ENCODE results near the gene BPHL.
"Not testable (repeated sequence)": the region's sequence is repeated elsewhere in the genome, so short reads cannot be mapped to it uniquely, and the experiment has no call there.

Gene BPHL

DNA sequence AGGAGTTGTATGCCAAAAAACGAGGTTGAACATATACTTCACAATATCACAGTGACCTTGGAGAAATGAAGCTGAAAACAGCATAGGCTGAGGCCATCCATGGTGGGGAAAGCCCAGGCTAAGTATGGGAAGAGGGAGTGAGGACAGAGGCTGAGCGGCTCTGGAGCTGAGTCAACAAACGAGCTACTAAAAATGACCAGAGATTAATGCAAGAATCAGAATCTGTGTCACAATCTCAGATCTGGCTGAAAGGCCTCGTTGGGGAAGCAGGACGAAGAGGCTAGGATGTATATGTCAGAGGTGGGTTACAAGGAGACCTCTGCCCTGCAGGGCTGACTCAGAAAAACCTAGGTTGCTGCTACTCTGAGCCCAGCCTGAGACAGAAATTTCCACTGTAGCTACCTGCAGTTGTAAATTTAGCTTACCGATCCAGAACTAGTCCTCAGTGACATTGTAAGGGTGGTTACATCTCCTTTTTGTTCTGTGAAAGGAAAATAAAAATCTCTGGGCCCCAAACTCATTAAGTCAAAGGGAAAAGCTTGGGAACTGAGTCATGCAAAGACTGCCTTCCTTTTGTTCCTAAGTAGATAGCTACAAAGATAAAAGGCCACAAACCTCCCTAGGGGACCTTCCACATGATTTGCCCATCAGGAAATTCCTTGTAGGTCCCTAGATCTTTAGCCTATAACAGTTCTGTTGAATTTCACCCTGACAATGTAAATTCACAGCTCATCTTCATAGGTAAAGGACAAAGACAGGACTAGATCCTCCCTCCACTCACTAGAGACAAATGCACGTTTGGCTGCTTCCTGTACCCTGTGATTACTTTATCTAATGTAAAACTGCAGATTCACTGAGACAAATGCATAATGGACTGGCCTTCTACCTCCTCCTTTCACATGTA is 47.4 kb downstream of the BPHL start:
- no peak for TF ChIP-seq ZFX (IDR thresholded peaks at IDR 0.05; ENCODE audit: borderline replicate concordance)
- TF ChIP-seq, protein P1, sequence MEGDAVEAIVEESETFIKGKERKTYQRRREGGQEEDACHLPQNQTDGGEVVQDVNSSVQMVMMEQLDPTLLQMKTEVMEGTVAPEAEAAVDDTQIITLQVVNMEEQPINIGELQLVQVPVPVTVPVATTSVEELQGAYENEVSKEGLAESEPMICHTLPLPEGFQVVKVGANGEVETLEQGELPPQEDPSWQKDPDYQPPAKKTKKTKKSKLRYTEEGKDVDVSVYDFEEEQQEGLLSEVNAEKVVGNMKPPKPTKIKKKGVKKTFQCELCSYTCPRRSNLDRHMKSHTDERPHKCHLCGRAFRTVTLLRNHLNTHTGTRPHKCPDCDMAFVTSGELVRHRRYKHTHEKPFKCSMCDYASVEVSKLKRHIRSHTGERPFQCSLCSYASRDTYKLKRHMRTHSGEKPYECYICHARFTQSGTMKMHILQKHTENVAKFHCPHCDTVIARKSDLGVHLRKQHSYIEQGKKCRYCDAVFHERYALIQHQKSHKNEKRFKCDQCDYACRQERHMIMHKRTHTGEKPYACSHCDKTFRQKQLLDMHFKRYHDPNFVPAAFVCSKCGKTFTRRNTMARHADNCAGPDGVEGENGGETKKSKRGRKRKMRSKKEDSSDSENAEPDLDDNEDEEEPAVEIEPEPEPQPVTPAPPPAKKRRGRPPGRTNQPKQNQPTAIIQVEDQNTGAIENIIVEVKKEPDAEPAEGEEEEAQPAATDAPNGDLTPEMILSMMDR (IDR thresholded peaks at IDR 0.05) = no peak
- no peak overlapping the region for H3K27ac ChIP-seq

DNA sequence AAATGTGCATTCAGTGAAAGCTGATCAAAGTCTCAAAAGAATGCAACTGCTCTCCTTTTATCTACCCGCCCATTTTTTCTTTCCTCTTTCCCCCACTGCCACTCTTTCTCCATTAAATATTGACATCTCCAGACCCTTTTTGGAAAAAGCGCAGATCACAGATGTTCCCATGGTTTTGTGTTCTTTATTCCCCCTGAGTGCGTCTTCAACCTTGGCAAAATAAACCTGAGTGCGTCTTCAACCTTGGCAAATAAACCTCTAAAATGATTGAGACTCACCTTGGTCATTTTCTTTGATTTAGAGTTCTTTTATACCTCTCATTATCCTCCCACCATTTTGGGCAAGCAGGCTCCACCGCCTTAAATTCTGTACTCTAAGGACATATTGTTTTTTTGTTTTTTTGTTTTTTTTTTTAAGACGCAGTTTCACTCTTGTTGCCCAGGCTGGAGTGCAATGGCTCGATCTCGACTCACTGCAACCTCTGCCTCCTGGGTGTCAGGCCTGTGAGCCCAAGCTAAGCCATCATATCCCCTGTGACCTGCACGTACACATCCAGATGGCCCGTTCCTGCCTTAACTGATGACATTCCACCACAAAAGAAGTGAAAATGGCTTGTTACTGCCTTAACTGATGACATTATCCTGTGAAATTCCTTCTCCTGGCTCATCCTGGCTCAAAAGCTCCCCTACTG is 48.2 kb downstream of the BPHL start:
- H3K27ac ChIP-seq = not testable (repeated sequence)

DNA sequence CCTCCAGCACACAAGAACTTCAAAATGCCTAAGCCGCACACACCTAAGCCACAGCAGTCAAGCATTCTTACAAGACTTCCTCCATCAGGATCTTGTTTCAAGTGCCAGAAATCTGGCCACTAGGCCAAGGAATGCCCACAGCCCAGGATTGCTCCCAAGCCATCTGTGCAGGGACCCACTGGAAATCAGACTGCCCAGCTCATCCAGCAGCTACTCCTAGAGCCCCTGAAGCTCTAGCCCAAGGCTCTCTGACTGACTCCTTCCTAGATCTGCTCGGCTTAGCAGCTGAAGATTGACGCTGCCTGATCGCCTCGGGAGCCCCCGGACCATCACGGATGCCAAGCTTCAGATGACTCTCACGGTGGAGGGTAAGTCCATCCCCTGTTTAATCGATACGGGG is 49.5 kb downstream of the BPHL start:
- H3K27ac ChIP-seq = not testable (repeated sequence)

DNA sequence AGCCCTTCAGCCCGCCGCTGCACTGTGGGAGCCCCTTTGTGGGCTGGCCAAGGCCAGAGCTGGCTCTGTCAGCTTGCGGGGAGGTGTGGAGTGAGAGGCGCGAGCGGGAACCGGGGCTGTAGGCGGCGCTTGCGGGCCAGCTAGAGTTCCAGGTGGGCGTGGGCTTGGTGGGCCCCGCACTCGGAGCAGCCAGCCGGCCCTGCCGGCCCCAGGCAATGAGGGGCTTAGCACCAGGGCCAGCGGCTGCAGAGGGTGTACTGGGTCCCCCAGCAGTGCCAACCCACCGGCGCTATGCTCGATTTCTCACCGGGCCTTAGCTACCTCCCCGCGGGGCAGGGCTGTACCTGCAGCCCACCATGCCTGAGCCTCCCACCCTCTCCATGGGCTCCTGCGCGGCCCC is 52.2 kb downstream of the BPHL start:
- not testable (repeated sequence) for H3K27ac ChIP-seq

DNA sequence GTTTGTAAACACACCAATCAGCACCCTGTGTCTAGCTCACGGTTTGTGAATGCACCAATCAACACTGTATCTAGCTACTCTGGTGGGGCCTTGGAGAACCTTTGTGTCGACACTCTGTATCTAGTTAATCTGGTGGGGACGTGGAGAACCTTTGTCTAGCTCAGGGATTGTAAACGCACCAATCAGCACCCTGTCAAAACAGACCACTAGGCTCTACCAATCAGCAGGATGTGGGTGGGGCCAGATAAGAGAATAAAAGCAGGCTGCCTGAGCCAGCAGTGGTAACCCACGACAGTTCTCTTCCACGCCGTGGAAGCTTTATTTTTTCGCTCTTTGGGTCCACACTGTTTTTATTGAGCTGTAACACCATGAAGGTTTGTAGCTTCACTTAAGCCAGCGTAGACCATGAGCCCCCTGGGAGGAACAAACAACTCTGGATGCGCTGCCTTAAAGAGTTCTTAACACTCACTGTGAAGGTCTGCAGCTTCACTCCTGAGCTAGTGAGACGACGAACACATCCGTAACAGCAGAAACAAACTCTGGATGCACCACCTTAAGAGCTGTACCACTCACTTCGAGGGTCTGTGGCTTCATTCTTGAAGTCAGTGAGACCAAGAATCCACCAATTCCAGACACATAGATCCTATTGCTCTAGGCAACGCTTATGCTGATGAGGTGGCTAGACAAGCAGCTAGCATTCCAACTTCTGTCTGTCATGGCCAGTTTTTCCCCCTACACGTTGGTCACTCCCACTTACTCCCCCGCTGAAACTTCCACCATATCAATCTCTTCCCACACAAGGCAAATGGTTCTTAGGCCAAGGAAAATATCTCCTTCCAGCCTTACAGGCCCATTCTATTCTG is 53.0 kb downstream of the BPHL start:
- not testable (repeated sequence) for H3K27ac ChIP-seq

DNA sequence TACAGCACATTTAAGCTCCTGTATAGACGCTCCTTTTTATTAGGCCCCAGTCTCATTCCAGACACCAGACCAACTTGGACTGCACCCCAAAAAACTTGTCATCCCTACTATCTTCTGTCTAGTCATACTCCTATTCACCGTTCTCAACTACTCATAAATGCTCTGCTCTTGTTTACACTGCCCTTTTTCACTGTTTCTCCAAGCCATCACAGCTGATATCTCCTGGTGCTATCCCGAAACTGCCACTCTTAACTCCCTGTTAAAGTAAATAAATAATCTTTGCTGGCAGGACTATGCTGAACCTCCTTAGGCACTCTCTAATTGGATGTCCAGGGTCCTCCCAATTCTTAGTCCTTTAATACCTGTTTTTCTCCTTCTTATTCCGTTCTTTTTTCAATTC is 54.3 kb downstream of the BPHL start:
- not testable (repeated sequence) for H3K27ac ChIP-seq

DNA sequence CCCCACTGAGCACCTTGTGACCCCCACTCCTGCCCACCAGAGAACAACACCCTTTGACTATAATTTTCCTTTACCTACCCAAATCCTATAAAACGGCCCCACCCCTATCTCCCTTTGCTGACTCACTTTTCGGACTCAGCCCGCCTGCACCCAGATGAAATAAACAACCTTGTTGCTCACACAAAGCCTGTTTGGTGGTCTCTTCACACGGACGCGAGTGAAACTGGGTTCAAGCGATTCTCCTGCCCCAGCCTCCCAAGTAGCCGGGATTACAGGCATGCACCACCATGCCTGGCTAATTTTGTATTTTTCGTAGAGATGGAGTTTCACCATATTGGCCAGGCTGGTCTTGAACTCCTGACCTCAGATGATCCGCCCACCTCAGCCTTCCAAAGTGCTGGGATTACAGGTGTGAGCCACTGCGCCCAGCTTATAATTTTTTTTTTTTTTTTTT is 55.2 kb downstream of the BPHL start:
- not testable (repeated sequence) for H3K27ac ChIP-seq

DNA sequence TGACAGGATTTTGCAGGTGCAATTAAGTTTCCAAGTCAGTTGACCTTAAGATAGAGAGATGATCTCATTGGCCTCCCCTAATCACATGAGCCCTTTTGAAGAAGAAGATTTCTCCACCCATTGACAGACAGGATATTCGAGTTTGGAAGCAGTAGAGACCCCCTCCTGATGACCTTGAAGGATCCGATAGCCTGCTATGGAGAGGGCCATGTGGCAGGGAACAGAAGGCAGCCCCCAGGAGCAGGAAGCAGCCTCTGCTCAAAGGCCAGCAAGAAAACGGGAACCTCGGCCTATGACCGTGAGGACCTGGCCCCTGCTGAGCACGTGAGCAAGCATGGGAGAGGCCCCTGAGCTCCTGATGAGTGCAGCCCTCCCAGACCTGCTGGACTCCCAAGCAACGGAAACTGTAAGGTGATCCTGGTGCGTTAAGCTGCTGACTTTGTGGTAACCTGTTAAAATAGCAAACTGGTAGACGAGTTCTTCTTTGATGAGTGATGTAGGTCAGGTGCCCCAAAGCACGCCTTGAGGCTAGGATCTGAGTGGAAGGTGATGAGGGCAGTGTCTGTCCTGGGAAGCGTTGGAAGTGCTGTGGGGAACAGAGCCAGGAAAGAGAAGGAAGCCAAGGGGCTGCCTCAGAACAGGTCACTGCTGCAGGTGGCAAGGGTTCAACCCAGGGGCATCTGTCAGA is 57.3 kb downstream of the BPHL start:
- no peak for TF ChIP-seq ZFX (IDR thresholded peaks at IDR 0.05; ENCODE audit: borderline replicate concordance)
- TF ChIP-seq, protein P1 (IDR thresholded peaks at IDR 0.05) = no peak
- H3K27ac ChIP-seq = no peak overlapping the region

DNA sequence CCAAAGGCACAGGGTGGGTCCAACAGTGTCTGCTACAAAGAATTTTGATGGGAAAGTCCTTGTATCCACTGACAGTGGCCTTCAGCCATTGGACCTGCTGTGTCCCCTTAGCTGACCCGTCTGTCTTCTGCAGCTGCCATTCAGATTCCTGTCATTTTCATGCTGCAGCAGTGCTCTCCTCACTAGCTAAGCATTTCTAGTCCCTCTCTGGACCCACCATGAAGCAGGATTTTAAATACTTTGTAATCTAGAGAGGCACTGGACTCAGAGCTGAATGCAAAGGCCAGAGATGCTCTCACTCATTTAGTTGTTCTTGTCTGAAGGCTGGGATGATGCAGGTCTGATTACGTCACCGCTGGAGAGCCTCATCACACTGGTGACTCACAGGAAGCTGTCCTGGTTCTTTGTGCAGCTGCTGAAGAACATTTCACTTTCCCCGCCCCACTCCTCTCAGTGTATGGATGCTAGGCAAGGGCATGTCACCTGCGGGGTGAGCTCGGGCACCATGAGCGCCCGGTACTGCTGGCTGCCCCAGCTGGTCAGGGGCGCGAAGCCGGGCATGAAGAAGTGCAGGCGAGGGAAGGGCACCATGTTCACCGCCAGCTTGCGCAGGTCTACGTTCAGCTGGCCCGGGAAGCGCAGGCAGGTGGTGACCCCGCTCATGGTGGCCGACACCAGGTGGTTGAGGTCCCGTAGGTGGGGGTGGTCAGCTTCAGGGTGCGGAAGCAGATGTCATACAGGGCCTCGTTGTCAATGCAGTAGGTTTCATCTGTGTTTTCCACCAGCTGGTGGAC is 58.2 kb downstream of the BPHL start:
- H3K27ac ChIP-seq = no peak overlapping the region
- TF ChIP-seq ZFX (IDR thresholded peaks at IDR 0.05; ENCODE audit: borderline replicate concordance) = no peak
- TF ChIP-seq, protein P1 (IDR thresholded peaks at IDR 0.05) = no peak

DNA sequence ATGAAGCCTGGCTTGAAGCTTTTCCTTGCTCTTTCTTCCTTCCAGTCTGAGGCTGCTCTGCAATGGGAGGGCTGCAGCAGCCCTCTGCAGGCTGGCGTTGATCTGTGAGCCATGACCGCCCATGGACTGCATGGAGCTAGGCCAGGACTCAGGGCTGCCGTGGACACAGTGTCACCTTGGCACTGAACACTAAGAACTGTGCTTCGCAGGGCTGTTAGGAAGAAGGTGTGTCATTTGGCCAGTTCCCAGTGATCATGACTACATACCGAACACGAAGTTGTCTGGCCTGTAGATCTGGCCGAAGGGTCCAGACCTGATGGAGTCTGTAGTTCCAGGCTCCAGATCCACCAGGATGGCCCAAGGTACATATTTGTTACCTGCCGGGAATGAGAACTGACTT is 60.2 kb downstream of the BPHL start:
- not testable (repeated sequence) for H3K27ac ChIP-seq

DNA sequence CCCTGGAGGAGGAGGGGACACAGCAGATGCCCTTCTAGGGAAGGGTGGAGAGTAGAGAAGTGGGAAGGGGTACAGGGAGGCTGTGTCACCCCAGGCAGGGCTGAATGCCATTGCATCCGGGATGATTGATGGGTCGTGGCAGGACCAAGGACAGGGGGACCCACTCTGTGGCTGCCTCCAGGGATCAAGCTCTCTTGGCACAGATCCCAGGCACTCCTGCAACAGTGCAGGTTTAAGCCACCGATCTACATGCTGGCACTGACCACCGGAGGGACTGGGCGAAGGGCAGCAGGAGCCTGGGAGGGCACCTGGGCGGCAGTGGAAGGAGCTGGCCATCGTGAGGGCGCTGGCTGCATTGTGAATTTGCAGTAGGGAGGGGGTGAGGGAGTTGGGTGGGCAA is 61.4 kb downstream of the BPHL start:
- not testable (repeated sequence) for H3K27ac ChIP-seq

Data from 22Rv1 (cell line).